Activated T-helper 1 cell treated with anti-CD3 and anti-CD28 coated beads, Interleukin-12 subunit alpha, Interleukin-12 subunit beta, Interleukin-2, Interleukin-4 antibody, amounts not matched to agents 30 ng/mL and 10 ng/mL and 1 ng/mL, durations not matched to agents 14 hours and 24 hours and 36 hours (primary cell): Measurements from ENCODE around the gene APOB. TPM values are rescaled to one million over a fixed set of nuclear protein-coding genes. Genes with fewer than 3 reads are reported as not detected.
"Not testable (repeated sequence)": the region's sequence is repeated elsewhere in the genome, so short reads cannot be mapped to it uniquely, and the experiment has no call there.

Experiments used
- DNase-seq: peaks from one replicate; pipeline ENCODE4 v3.0.0; 2021; ENCODE audit warnings: low spot score
- H3K27ac Mint-ChIP-seq: one replicate; pipeline ENCODE4 v1.8.0; 2021; ENCODE audit warnings: mild to moderate bottlenecking, mixed read lengths
- H3K27me3 Mint-ChIP-seq: one replicate; pipeline ENCODE4 v1.8.0; 2022; ENCODE audit warnings: mild to moderate bottlenecking, moderate library complexity, mixed read lengths; ENCODE audit not compliant: insufficient read depth
- H3K36me3 Mint-ChIP-seq: one replicate; pipeline ENCODE4 v1.8.0; 2021; ENCODE audit warnings: low read depth, mixed read lengths
- H3K4me1 Mint-ChIP-seq: one replicate; pipeline ENCODE4 v1.8.0; 2021; ENCODE audit warnings: low read depth, mixed read lengths
- H3K4me3 Mint-ChIP-seq: one replicate; pipeline ENCODE4 v1.8.0; 2021; ENCODE audit warnings: mild to moderate bottlenecking, moderate library complexity, mixed read lengths
- H3K9me3 Mint-ChIP-seq: one replicate; pipeline ENCODE4 v1.8.0; 2021; ENCODE audit warnings: mixed read lengths
- intact Hi-C: fragments of 100-400 bp; cut with micrococcal nuclease; formaldehyde crosslinking; loops from one replicate; pipeline ENCODE4 v1.15.1; 2024
- total RNA-seq: library from RNA; stranded (reverse); gene quantifications from 2 replicates; pipeline ENCODE4 v1.2.3, GENCODE V29; 2022

The APOB gene
- total RNA-seq, 1 donor from 2014 or later: not detected

DNA sequence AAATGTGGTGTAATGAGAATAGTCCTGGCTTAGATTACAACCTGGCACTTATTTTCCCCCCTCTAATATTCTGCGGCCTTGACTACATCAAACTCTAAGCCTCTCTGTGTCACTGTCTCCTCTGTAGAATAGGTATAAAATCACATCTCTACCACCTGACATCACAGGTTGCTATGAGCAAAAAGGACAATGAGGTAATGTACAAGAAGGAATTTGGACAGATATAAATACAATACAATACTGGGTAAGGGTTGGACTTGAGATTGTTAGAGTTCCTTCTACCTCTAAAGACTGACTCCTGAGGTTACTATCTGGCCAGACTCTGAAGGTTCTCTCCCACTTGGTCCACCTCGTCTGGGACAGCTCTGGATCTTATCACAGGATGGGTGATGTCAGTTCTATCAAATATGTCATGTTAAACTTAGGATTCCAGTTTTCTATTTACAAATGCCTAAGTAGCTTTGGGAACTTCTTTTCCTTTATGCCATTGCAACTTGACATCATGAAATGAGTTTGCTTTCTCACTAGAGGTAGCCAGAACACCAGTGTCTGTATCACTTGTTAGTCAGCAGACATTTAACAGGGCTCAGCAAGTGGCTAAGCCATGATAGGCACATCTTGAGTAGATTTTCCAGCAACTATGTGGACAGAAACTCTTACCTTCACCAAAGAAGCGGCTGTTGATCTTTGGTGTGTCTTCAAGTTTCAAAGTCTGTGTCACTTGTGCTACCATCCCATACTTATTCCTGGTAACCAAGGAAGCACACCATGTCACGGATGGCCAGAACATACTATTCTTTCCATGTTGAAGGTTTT, 9.5 kb downstream of the APOB start:
- Mint-ChIP-seq H3K27ac (no peak overlapping the region), H3K36me3 (no peaks in the 10 kb centered on the region), H3K27me3 (no peaks in the 10 kb centered on the region), H3K9me3 (no peaks in the 10 kb centered on the region), H3K4me1 (no peaks in the 10 kb centered on the region), H3K4me3 (no peak overlapping the region)
- DNase-seq: no peak
- intact Hi-C loops: no loop called here

GRCh38 chr2:21033237-21034155, 10.4 kb downstream of the APOB start:
- no peaks in the 10 kb centered on the region for H3K9me3 Mint-ChIP-seq
- H3K27ac Mint-ChIP-seq: no peak overlapping the region
- no peak for DNase-seq

DNA sequence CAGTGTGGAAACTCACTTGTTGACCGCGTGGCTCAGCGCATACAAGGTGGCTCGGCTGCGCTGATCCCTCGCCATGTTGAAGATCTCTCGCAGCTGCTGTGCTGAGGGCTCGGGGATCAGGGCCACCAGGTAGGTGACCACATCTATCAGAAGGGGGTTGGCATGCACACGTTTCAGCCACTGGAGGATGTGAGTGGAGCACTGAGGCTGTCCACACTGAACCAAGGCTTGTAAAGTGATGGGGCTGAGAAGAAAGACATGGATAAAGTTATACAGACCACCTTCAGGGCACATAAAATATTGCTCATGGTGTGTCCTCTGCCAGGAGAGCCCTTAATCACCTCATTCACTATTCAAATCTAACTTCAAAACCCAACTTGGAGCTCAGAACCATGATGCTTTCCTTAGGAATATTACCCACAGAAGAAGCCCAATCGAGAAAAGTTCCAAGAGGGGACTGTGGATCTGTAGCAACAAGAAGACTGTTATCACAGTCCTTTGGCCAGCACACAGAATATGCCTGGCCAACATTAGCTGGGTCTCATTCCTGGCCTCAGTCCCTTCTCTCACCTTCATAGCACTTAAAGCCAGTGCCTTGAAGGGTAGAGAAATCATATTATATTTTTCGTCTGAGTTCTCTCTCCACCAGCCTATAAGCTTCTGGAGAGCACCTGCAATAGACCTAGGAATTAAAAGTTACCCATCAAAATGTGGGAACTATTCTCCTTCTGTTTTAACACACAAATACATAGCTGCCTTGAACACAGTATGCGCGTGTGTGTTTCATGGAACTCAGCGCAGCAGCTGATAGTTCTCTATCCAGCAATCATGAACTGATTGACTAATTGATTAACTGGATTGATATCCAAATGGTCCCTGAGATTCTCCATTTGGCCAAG, 11.3 kb downstream of the APOB start:
- no peak for DNase-seq
- intact Hi-C loops: no loop called here
- Mint-ChIP-seq H3K9me3 (no peaks in the 10 kb centered on the region), H3K4me3 (no peak overlapping the region), H3K4me1 (no peaks in the 10 kb centered on the region), H3K36me3 (no peaks in the 10 kb centered on the region), H3K27me3 (peaks cover 2% of the 10 kb centered on the region), H3K27ac (no peak overlapping the region)

More at GRCh38 chr2:21033237-21034155, 10.4 kb downstream of the APOB start:
- intact Hi-C loops: no loop called here
- H3K4me3 Mint-ChIP-seq: no peak overlapping the region
- H3K36me3 Mint-ChIP-seq: no peaks in the 10 kb centered on the region
- H3K4me1 Mint-ChIP-seq: no peaks in the 10 kb centered on the region
- peaks cover 2% of the 10 kb centered on the region for H3K27me3 Mint-ChIP-seq

GRCh38 chr2:21030983-21031968, 12.6 kb downstream of the APOB start:
- no peak for DNase-seq
- peaks cover 3% of the 10 kb centered on the region for H3K27me3 Mint-ChIP-seq
- no peaks in the 10 kb centered on the region for H3K36me3 Mint-ChIP-seq
- H3K4me3 Mint-ChIP-seq: no peak overlapping the region
- no peaks in the 10 kb centered on the region for H3K4me1 Mint-ChIP-seq
- H3K27ac Mint-ChIP-seq: no peak overlapping the region
- intact Hi-C loops: no loop called here
- H3K9me3 Mint-ChIP-seq: no peaks in the 10 kb centered on the region

DNA sequence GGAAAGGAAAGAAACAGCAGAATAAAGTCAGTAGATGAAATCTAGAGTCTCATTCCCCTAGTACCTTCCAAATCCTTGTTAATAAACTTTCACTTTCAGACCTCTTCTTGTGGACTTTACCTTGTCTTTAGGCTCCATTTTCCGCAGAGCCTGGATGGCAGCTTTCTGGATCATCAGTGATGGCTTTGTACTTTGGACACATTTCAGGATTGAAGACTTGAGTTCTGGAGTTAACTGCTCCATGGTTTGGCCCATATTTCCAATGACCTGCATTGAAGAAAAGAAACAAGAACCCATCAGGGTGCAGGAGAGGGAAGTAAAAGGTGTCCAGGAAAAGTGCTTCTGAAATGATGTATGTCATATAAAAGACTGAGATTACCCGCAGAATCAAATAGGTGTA, 14.4 kb downstream of the APOB start:
- intact Hi-C loops: no loop called here
- peaks cover 4% of the 10 kb centered on the region for H3K27me3 Mint-ChIP-seq
- H3K4me1 Mint-ChIP-seq: no peaks in the 10 kb centered on the region
- no peak overlapping the region for H3K4me3 Mint-ChIP-seq
- no peak for DNase-seq
- H3K27ac Mint-ChIP-seq: no peak overlapping the region
- H3K9me3 Mint-ChIP-seq: no peaks in the 10 kb centered on the region
- H3K36me3 Mint-ChIP-seq: no peaks in the 10 kb centered on the region

GRCh38 chr2:21028951-21029350, 14.9 kb downstream of the APOB start:
- H3K9me3 Mint-ChIP-seq, intact Hi-C loops, H3K4me3 Mint-ChIP-seq, H3K36me3 Mint-ChIP-seq, DNase-seq, H3K27ac Mint-ChIP-seq, H3K4me1 Mint-ChIP-seq, H3K27me3 Mint-ChIP-seq: not testable (repeated sequence)

- intact Hi-C loops: no loop called here
- Mint-ChIP-seq H3K4me1 (no peaks in the 10 kb centered on the region), H3K4me3 (no peak overlapping the region), H3K36me3 (no peaks in the 10 kb centered on the region), H3K27ac (no peak overlapping the region), H3K9me3 (no peaks in the 10 kb centered on the region), H3K27me3 (peaks cover 4% of the 10 kb centered on the region)
- DNase-seq: no peak
Observed at GRCh38 chr2:21028021-21028947, 15.6 kb downstream of the APOB start.

DNA sequence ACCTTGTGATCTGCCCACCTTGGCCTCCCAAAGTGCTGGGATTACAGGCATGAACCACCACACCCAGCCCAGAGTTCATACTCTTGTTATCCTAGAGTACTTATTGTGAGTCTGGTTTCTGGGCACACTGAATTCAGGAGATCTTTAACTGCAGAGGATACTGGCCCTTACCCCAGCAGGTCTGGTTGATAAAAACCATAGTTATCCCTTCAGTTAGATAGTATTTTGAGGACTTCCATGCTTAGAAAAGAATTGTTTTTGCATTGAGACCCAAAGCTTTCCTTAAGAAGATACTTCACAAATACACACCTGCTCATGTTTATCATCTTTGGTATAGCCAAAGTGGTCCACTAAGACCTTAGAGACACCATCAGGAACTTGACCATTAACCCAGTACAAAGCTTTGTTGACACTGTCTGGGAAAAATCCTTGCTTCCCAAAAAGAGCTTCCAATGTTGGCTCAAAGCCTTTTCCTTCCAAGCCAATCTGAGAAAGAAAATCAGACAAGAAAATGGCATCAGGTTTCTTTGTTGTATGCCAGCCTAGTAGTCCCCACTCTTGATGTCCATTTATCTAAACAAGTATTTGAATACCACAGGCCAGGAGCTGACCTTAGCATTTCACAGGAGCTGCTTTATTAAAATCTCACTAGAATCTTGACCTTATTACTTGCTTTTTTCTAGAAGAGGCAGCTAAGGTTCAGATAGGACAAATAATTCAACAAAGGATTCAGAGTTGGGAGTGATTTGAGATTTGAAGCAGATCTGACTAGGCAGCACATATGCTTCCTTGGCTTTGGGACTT, 17.2 kb downstream of the APOB start:
- intact Hi-C loops: no loop called here
- no peak overlapping the region for H3K4me3 Mint-ChIP-seq
- DNase-seq: no peak
- H3K4me1 Mint-ChIP-seq: no peaks in the 10 kb centered on the region
- H3K9me3 Mint-ChIP-seq: no peaks in the 10 kb centered on the region
- H3K36me3 Mint-ChIP-seq: no peaks in the 10 kb centered on the region
- H3K27ac Mint-ChIP-seq: no peak overlapping the region
- peaks cover 4% of the 10 kb centered on the region for H3K27me3 Mint-ChIP-seq

GRCh38 chr2:21025690-21026478, 18.0 kb downstream of the APOB start:
- Mint-ChIP-seq H3K36me3 (no peaks in the 10 kb centered on the region), H3K4me3 (no peak overlapping the region), H3K27ac (no peak overlapping the region), H3K9me3 (no peaks in the 10 kb centered on the region), H3K27me3 (peaks cover 4% of the 10 kb centered on the region), H3K4me1 (no peaks in the 10 kb centered on the region)
- intact Hi-C loops: no loop called here
- DNase-seq: no peak
